ENCODE measurements around the gene TAPT1.
A peak's percentile ranks its signal among the peaks of the same experiment; 100 is the strongest.

TAPT1 gene

GRCh38 chr4:16245241-16245640 is 19.0 kb upstream of the TAPT1 start:
- no peak for DNase-seq (ENCODE audit: low read depth in 3 of 3)

GRCh38 chr4:16243285-16243684 is 17.0 kb upstream of the TAPT1 start:
- DNase-seq (ENCODE audit: low read depth in 3 of 3): no peak

GRCh38 chr4:16240300-16240699 is 14.0 kb upstream of the TAPT1 start:
- DNase-seq (ENCODE audit: low read depth in 3 of 3): no peak

- no peak for DNase-seq (ENCODE audit: low read depth in 3 of 3)
Observed at GRCh38 chr4:16239086-16239485, 12.8 kb upstream of the TAPT1 start.

- DNase-seq (ENCODE audit: low read depth in 3 of 3): no peak
Observed at GRCh38 chr4:16238327-16238726, 12.1 kb upstream of the TAPT1 start.

- DNase-seq (ENCODE audit: low read depth in 3 of 3): no peak
Observed at GRCh38 chr4:16237715-16238114, 11.4 kb upstream of the TAPT1 start.

- DNase-seq (ENCODE audit: low read depth in 3 of 3): no peak
Observed at GRCh38 chr4:16236402-16237023, 10.2 kb upstream of the TAPT1 start.

- no peak for DNase-seq (ENCODE audit: low read depth in 3 of 3)
Observed at GRCh38 chr4:16235209-16235608, 8.9 kb upstream of the TAPT1 start.

- DNase-seq (ENCODE audit: low read depth in 3 of 3): no peak
Observed at GRCh38 chr4:16233569-16234177, 7.4 kb upstream of the TAPT1 start.

- no peak for DNase-seq (ENCODE audit: low read depth in 3 of 3)
Observed at GRCh38 chr4:16231570-16232245, 5.4 kb upstream of the TAPT1 start.

- no peak for DNase-seq (ENCODE audit: low read depth in 3 of 3)
Observed at GRCh38 chr4:16230308-16230707, 4.0 kb upstream of the TAPT1 start.

- no peak for DNase-seq (ENCODE audit: low read depth in 3 of 3)
Observed at GRCh38 chr4:16229604-16230003, 3.3 kb upstream of the TAPT1 start.

- DNase-seq (ENCODE audit: low read depth in 3 of 3): no peak
Observed at GRCh38 chr4:16227462-16227868, 1.2 kb upstream of the TAPT1 start.

GRCh38 chr4:16226816-16227461 is 668 bp upstream of the TAPT1 start:
- peak; percentile 4 to 42 (median 6) for DNase-seq (ENCODE audit: low read depth in 3 of 3)

- no peak for DNase-seq (ENCODE audit: low read depth in 3 of 3)
Observed at GRCh38 chr4:16225167-16225862, 956 bp downstream of the TAPT1 start.

GRCh38 chr4:16224264-16225166 is 1.8 kb downstream of the TAPT1 start:
- no peak for DNase-seq (ENCODE audit: low read depth in 3 of 3)

GRCh38 chr4:16222957-16223527 is 3.2 kb downstream of the TAPT1 start:
- no peak for DNase-seq (ENCODE audit: low read depth in 3 of 3)

GRCh38 chr4:16218950-16219349 is 7.3 kb downstream of the TAPT1 start:
- DNase-seq (ENCODE audit: low read depth in 3 of 3): no peak

GRCh38 chr4:16217300-16218051 is 8.8 kb downstream of the TAPT1 start:
- no peak for DNase-seq (ENCODE audit: low read depth in 3 of 3)

- no peak for DNase-seq (ENCODE audit: low read depth in 3 of 3)
Observed at GRCh38 chr4:16213121-16213520, 13.2 kb downstream of the TAPT1 start.
